ENCODE data around the gene GMDS.

GRCh38 chr6:1965596-1966224 lies 279.7 kb downstream of the GMDS start:
- TF ChIP-seq CTCF (IDR thresholded peaks at IDR 0.05): no peak
- TF ChIP-seq EP300 (IDR thresholded peaks at IDR 0.05): no peak

All from ovary (tissue), 3 donors.